ENCODE data around the gene GFOD1. TPM values are rescaled to one million over a fixed set of nuclear protein-coding genes. Genes with fewer than 3 reads are reported as not detected.

Gene GFOD1
- total RNA-seq, 1 donor from 2014 or later = 33.7 TPM

DNA sequence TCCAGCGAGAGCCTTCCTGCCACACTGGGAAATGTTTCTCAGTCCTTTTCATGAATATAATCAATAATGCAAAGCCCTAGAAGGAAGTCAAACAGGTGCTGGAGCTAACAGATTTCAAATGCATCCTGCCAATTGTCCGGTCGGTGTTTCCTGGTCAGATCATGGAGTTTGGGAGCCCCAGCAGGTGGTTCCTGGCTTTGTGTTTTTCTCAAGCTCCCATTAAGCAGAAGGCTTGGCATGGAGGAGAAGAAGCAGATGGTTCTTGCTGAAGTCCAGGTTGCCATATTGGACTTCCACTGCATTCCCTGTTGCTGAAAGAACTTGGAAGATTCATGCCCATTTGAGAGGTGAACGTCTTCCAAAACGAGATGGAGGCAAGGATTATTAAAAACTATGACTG is 68.6 kb downstream of the GFOD1 start:
- H3K27ac ChIP-seq = no peak overlapping the region
- no peak overlapping the region for H3K4me3 ChIP-seq
- H3K9me3 ChIP-seq = no peaks in the 10 kb centered on the region
- intact Hi-C loops (cut with DNase I) = no loop called here
- ATAC-seq (no peak), DNase-seq (no peak)
- peaks cover 67% of the 10 kb centered on the region for H3K4me1 ChIP-seq
- H3K27me3 ChIP-seq = no peaks in the 10 kb centered on the region
- H3K36me3 ChIP-seq = no peaks in the 10 kb centered on the region
- TF ChIP-seq CTCF (IDR thresholded peaks at IDR 0.05) = no peak

DNA sequence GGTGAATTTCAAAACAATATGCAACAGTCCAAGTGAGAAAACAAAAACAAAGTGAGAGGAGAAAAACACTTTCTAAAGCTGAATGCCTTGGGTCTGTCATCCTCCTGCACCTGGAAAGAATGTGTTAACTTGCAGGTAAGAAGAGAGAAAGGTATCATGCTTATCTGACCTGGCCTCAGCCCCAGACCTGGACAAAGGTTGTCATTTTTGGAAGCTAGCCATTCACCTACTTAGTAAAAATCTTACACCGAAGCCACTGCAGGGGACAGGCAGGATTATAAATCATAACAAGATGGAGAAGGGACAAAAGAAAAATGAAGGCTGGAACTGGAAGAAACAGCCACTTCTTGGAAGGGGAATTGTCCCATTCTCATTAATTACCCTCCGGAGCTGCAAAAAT is 69.4 kb downstream of the GFOD1 start:
- Histone ChIP-seq H3K4me1 (peaks cover 68% of the 10 kb centered on the region), H3K4me3 (no peak overlapping the region), H3K36me3 (no peaks in the 10 kb centered on the region), H3K27ac (no peak overlapping the region), H3K9me3 (no peaks in the 10 kb centered on the region), H3K27me3 (no peaks in the 10 kb centered on the region)
- ATAC-seq (no peak), DNase-seq (no peak)
- intact Hi-C loops (cut with DNase I) = no loop called here
- no peak for TF ChIP-seq CTCF (IDR thresholded peaks at IDR 0.05)

- Histone ChIP-seq H3K4me3 (no peak overlapping the region), H3K4me1 (peaks cover 68% of the 10 kb centered on the region), H3K27ac (no peak overlapping the region), H3K36me3 (no peaks in the 10 kb centered on the region), H3K27me3 (no peaks in the 10 kb centered on the region), H3K9me3 (no peaks in the 10 kb centered on the region)
- ATAC-seq = no peak
- TF ChIP-seq CTCF (IDR thresholded peaks at IDR 0.05) = no peak
- no peak for DNase-seq
- intact Hi-C loops (cut with DNase I) = no loop called here
Measured at GRCh38 chr6:13417431-13417830, 70.0 kb downstream of the GFOD1 start.

- intact Hi-C loops (cut with DNase I) = no loop called here
- ATAC-seq (peak; percentile 5), DNase-seq (no peak)
- no peaks in the 10 kb centered on the region for H3K36me3 ChIP-seq
- H3K4me3 ChIP-seq = no peak overlapping the region
- TF ChIP-seq CTCF (IDR thresholded peaks at IDR 0.05) = no peak
- H3K4me1 ChIP-seq = peaks cover 66% of the 10 kb centered on the region
- H3K27me3 ChIP-seq = no peaks in the 10 kb centered on the region
- H3K27ac ChIP-seq = peak overlapping the region; percentile 56
- H3K9me3 ChIP-seq = no peaks in the 10 kb centered on the region
Measured at GRCh38 chr6:13415283-13415682, 72.1 kb downstream of the GFOD1 start.

- no peak for TF ChIP-seq CTCF (IDR thresholded peaks at IDR 0.05)
- intact Hi-C loops (cut with DNase I) = no loop called here
- Histone ChIP-seq H3K9me3 (no peaks in the 10 kb centered on the region), H3K27me3 (no peaks in the 10 kb centered on the region), H3K4me3 (no peak overlapping the region), H3K36me3 (no peaks in the 10 kb centered on the region), H3K27ac (peak overlapping the region; percentile 56), H3K4me1 (peaks cover 58% of the 10 kb centered on the region)
- ATAC-seq (peak; percentile 45), DNase-seq (no peak)
Measured at GRCh38 chr6:13413900-13414555, 73.4 kb downstream of the GFOD1 start.

GRCh38 chr6:13413466-13413862 is 73.9 kb downstream of the GFOD1 start:
- Histone ChIP-seq H3K4me1 (peaks cover 56% of the 10 kb centered on the region), H3K27ac (peak overlapping the region; percentile 56), H3K36me3 (no peaks in the 10 kb centered on the region), H3K4me3 (no peak overlapping the region), H3K27me3 (no peaks in the 10 kb centered on the region), H3K9me3 (no peaks in the 10 kb centered on the region)
- no peak for TF ChIP-seq CTCF (IDR thresholded peaks at IDR 0.05)
- intact Hi-C loops (cut with DNase I) = no loop called here
- DNase-seq (no peak), ATAC-seq (peak; percentile 61)

Measured in upper lobe of right lung (tissue), 1 donor.